GM21737 (cell line): ENCODE data around the gene GGTLC3.
A peak's percentile ranks its signal among the peaks of the same experiment; 100 is the strongest.
"Not testable (repeated sequence)": the region's sequence is repeated elsewhere in the genome, so short reads cannot be mapped to it uniquely, and the experiment has no call there.

ENCODE experiments used
- ATAC-seq: cut with Tn5 transposase; IDR thresholded peaks from one replicate; pipeline ENCODE4 v1.9.1; 2021; ENCODE audit warnings: mild to moderate bottlenecking, moderate library complexity; ENCODE audit not compliant: unreplicated experiment

GGTLC3 gene

GRCh38 chr22:18518061-18518460, at the start of gene GGTLC3:
TSS of gene GGTLC3 (minus strand) at chr22:18518161. CDS start at chr22:18517897, 264 bp downstream.
- not testable (repeated sequence) for ATAC-seq

DNA sequence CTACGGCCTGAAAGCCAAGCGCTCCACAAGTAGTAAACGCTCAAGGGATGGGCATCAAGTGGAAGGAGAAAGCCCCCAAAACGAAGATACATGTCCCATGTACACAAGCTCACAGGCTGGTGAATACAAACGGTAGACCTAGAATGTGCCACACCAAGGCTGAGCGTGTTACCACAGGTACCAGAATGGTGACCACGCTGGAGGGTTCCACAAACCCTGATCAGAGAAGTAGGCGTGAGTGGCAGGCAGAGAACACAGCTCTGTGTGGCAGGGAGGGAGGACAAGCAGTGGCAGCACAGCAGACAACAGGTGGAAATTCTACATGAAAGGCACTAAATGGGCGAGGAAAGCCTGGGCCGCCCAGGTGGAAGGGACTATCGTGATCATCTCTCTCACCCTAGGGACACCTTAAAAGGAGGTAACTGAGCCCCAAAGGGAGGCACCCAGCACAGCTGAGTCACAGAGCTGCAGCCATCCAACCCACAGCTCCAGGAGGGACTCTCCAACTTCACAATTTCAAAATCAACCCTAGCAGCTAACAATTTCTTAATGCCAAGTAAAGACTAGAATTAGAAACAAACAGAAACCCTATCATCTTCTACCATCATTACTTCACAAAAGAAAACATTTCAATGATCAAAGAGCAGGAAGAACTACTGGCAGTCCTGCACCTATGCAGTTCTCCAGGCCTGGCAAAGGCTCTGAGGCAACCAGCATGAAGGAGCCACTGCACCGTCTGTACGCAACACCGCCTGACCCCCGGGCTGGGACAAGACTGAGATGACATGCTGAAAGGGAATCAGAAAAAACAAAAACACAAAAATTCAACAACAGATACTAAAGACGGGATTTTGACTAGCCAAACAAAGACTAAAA, 42.4 kb upstream of the GGTLC3 start:
- ATAC-seq, result not testable (repeated sequence)

GRCh38 chr22:18558939-18559338, 41.0 kb upstream of the GGTLC3 start:
- ATAC-seq, result not testable (repeated sequence)

DNA sequence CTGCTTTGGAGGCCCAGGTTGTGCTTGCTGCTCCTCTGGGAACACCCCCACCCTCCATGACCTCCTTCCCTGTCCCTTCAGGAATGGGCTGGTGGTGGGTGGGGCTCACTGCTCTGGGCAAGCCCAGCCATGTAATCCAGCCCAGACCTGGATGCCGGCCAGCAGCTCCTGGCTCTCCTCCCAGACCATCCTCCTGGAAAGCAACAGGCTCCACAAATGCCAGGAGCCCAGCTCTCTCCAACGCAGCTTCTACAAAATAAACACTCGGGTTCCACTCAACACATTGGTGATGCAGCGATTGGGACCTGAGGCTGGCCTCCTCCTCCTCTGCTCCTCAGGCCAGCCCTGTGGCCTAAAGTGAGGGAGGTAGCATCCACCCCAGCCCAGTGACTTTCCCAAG, 40.6 kb upstream of the GGTLC3 start:
- ATAC-seq, result not testable (repeated sequence)

GRCh38 chr22:18554280-18555256, 36.6 kb upstream of the GGTLC3 start:
- not testable (repeated sequence) for ATAC-seq

DNA sequence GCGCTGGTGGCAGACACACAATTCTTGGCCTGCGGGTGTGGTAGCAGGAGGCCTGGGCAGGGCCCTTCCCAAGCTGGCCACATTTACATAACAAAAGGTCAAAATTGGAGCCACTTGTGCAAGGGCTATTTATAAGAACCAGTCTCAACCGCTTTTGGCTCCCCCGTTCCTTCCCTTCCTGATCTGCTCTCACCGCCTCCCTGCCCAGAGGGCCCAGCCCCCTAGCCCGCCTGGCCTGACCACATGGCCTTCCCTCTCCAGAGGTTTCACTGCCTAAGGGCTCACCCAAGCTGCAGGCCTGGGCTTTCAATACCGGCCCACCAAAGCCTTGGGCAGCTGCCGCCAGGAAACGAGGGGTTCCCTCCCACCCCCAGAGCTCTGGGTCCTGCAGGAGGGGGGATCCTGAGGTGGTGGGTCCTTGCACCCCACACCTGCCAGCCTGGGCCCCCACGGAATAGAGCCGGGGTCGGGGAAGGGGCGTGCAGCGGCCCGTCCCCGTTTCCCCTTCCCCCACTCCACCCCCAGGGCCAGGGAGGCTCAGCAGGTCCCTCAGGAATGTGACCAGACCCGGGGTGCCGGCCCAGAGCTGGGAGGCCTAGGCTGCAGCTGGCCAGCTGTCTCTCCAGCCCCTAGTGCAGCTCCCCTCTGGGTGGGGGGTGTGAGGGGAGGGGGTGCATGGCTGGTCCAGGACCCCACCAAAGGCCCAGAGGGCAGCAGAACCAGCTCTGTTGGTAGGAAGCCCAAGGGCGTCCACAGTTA, 35.1 kb upstream of the GGTLC3 start:
- ATAC-seq, result not testable (repeated sequence)

DNA sequence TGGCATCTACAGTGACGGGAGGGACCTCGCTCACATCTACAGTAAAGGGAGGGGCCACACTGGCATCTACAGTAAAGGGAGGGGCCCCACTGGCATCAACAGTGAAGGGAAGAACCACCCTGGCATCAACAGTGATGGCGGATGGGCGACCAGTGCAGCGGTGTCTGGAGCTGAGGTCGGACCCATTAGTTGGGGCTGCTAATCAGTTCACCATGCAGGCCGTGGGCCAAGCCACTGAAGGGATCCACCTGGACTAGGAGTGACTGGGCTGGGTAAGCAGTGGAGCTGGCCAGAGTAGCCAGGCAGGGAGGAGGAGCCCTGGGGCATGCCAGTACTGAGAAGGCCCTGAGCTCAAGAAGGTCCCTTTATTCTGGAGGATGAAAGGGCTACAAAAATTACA, 33.1 kb upstream of the GGTLC3 start:
- not testable (repeated sequence) for ATAC-seq

GRCh38 chr22:18549458-18550179, 31.7 kb upstream of the GGTLC3 start:
- not testable (repeated sequence) for ATAC-seq

DNA sequence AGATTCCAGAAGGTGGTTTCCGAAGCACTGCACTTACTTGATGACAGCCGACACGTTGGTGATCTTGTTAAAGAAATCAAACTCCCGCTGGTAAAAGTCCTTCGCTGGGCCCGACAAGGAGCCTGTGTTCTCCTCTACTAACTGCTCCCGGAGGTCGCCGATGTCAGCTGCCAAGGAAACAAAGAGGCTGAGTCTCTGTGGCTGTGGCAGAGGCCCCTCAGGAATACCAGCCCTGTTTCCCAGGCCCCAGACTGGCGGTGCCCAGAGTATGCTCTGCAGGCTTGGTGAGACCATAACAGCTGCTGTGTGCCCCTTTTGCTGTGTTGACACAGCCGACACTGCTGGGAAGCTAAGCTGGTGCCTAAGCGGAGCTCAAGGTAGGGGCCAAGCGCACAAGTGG, 26.7 kb upstream of the GGTLC3 start:
- ATAC-seq, result not testable (repeated sequence)

DNA sequence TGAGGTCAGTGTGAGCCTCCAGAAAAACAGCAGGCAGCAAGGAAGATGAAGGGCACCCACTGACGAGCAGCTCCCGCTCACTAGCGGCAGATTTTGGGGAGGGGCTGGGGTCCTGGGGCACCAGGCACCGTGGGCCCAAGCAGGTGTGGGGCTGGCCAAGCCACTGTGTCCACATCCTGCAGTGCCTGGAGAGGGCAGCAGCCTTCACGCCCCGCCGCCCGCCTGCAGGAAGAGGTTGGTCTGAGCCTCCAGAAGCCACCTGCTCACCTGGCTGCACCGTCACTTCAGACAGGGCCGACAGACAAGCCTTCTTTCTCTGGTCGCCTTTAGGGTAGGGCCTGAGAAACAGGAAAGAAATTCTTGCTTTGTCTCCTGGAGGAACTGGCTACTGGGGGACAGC, 25.4 kb upstream of the GGTLC3 start:
- not testable (repeated sequence) for ATAC-seq

DNA sequence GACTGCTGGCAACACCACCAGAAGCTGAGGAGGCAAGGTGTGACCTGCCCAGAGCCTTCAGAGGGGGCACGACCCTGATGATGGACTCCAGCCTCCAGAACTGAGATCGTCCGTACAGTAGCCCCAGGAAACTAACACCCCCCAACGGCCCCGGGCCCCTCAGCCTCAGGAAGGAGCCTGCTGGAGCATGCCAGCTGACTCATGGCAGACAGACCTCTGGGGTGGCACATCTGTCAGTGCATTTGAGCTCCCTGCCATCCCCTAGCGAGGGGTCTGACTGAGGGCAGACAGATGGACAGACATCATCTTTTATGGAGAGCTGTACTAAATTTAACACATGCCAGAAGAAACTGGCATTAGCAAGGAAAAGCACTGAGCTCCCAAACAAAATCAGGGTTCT, 22.0 kb upstream of the GGTLC3 start:
- not testable (repeated sequence) for ATAC-seq

DNA sequence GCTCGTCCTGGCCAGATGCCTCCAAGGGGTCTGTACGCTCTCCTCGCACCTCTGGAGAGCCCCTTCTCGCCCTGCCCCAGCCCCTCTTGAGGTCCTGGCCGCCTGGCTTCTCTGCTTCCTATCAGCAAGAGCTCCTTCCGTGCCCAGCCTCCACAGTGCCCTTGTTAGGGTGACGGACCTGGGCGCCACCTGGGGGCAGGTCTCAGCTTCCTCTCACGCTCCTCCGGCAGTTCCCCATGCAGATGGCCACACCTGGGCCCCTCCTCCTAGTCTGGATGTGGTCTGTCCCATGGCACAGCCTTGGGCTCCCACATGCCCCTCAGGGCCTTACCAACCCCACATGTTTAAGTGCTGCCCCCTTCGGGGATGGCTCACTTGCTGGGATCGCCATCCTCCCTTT, 16.4 kb upstream of the GGTLC3 start:
- not testable (repeated sequence) for ATAC-seq

DNA sequence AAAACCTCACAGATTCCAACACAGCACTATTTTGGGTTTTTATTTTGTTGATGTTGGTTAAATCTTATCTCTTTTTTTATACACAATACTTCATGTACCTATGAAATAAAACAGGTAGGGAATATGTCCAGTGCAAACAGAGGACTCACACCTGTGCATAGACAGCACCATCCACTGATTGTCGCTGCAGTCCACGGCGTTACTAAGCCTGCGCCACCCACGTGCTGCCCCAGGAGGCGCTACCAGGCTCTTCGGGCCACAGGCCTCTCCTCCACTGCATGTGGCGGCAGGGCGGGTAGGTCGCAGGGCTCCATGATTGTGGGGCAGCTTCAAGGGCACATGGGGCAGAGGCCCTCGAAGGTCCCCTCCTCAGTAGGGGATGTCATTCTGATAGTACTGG, 15.7 kb upstream of the GGTLC3 start:
- ATAC-seq, result not testable (repeated sequence)

DNA sequence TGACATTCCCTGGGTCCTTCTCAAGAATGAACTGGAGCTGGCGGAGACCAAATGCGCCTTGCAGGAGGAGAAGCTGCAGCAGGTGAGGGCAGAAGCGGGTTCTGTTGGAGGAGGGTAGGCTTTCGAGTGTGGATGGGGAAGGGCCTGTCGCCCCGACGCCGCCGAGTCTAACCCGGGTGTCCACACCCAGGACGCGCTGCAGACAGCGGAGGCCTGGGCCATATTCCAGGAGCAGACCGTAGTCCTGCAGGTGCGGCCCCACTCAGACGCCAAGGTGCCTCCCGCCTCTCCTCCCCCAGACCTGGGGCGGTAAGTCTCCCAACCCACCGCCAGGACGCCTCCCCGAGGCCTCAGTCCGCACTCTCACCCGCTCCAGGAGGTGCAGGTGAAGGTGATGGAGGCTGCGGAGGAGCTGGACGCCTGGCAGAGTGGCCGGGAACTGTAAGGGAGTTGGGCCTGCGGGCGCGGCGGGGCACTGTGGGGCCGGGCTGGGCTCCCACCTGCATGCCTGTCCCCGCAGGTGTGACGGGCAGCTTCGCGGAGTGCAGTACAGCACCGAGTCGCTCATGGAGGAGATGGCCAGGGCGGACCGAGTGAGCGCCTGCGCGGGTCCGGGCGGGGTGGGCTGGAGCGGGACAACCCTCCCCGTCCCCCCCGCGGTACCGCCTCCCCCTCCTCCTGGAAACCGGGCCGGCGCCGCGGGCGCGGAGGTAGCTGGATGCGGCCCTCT, 11.6 kb upstream of the GGTLC3 start:
- peak; percentile 4 for ATAC-seq

GRCh38 chr22:18528597-18529415, 10.8 kb upstream of the GGTLC3 start:
- ATAC-seq, result peak; percentile 75

- peak; percentile 12 for ATAC-seq
Observed at GRCh38 chr22:18527752-18528596, 10.0 kb upstream of the GGTLC3 start, which contains the start of gene TMEM191B. TSS of gene TMEM191B (plus strand) at chr22:18527802. CDS start at chr22:18527981, 179 bp downstream.

GRCh38 chr22:18523328-18523727, 5.4 kb upstream of the GGTLC3 start:
- not testable (repeated sequence) for ATAC-seq
